Caco-2 (cell line): ENCODE results near the gene PCDHGB3. TPM values are rescaled to one million over a fixed set of nuclear protein-coding genes. Genes with fewer than 3 reads are reported as not detected.
"Not testable (repeated sequence)": the region's sequence is repeated elsewhere in the genome, so short reads cannot be mapped to it uniquely, and the experiment has no call there.

Experiments
- BruUV-seq: library from RNA; stranded (reverse); fragments of 400-500 nt; replicated peaks from 2 replicates; lab custom pipeline; 2021; lab: Mats Ljungman, UMichigan
- CTCF ChIA-PET: fragments of 300-600 bp; sonication (Branson Sonifier 250); formaldehyde crosslinking; loops from one replicate; lab custom pipeline; 2022; ENCODE audit warnings: antibody characterized with exemption; lab: Charles Lee
- POLR2A ChIA-PET: fragments of 300-600 bp; sonication (Branson Sonifier 250); formaldehyde crosslinking; loops from one replicate; lab custom pipeline; 2022; ENCODE audit warnings: antibody characterized with exemption; lab: Charles Lee
- DNase-seq, 2 experiments: peaks; one replicate each; pipeline versions ENCODE4 v3.0.0 to v3.0.0-alpha.2; 2020 to 2022
- H3K27me3 ChIP-seq: replicated peaks from 2 replicates; pipeline ENCODE4 v1.6.0; 2011; ENCODE audit warnings: low read length; ENCODE audit not compliant: control insufficient read depth, insufficient read depth
- H3K36me3 ChIP-seq: 2 replicates; pipeline ENCODE4 v1.5.1; 2011; ENCODE audit warnings: low read length; ENCODE audit not compliant: control insufficient read depth, insufficient read depth
- H3K4me1 ChIP-seq: fragments of 250-450 bp; sonication (Bioruptor Pico); 2 replicates; pipeline ENCODE4 v1.5.1; 2020; ENCODE audit warnings: mild to moderate bottlenecking
- H3K4me3 ChIP-seq: 2 replicates; pipeline ENCODE4 v1.5.1; 2011; ENCODE audit warnings: low read depth, mild to moderate bottlenecking, control low read depth, low read length
- H3K9me3 ChIP-seq: fragments of 250-450 bp; sonication (Bioruptor Pico); 2 replicates; pipeline ENCODE4 v1.5.1; 2020; ENCODE audit warnings: mild to moderate bottlenecking, moderate library complexity
- H3K27ac Mint-ChIP-seq: one replicate; pipeline ENCODE4 v1.8.0; 2022; ENCODE audit warnings: mixed read lengths; ENCODE audit not compliant: unreplicated experiment
- H3K27me3 Mint-ChIP-seq: one replicate; pipeline ENCODE4 v1.8.0; 2022; ENCODE audit warnings: mixed read lengths; ENCODE audit not compliant: insufficient read depth, unreplicated experiment
- H3K36me3 Mint-ChIP-seq: one replicate; pipeline ENCODE4 v1.8.0; 2022; ENCODE audit warnings: mild to moderate bottlenecking, mixed read lengths; ENCODE audit not compliant: insufficient read depth, unreplicated experiment
- H3K4me1 Mint-ChIP-seq: one replicate; pipeline ENCODE4 v1.8.0; 2022; ENCODE audit warnings: low read depth, mixed read lengths; ENCODE audit not compliant: unreplicated experiment
- H3K4me3 Mint-ChIP-seq: one replicate; pipeline ENCODE4 v1.8.0; 2022; ENCODE audit warnings: mild to moderate bottlenecking, moderate library complexity, mixed read lengths; ENCODE audit not compliant: unreplicated experiment
- H3K9me3 Mint-ChIP-seq: one replicate; pipeline ENCODE4 v1.8.0; 2022; ENCODE audit warnings: mixed read lengths; ENCODE audit not compliant: unreplicated experiment
- CTCF ChIP-seq, 2 experiments: fragments of 200-600 bp in 1 of 2; IDR thresholded peaks; 1 replicate in 1 of 2; 2 replicates in 1 of 2; pipeline versions ENCODE4 v1.5.1 to v1.8.0; 2011 to 2022; ENCODE audit warnings: antibody characterized with exemption in 1 of 2, control low read depth in 1 of 2, inconsistent platforms in 1 of 2, low read depth in 1 of 2, low read length in 1 of 2, mild to moderate bottlenecking in 1 of 2, moderate library complexity in 1 of 2; ENCODE audit not compliant: insufficient read depth in 1 of 2, severe bottlenecking in 1 of 2, unreplicated experiment in 1 of 2
- intact Hi-C: fragments of 100-400 bp; cut with micrococcal nuclease; formaldehyde crosslinking; loops from one replicate; pipeline ENCODE4 v1.10.0; 2022; ENCODE audit not compliant: unreplicated experiment
- total RNA-seq: library from RNA; stranded (reverse); gene quantifications from 2 replicates; pipeline ENCODE4 v1.2.3, GENCODE V29; 2022

PCDHGB3 gene
- total RNA-seq, 1 experiment from 2014 or later = 0.54 TPM

DNA sequence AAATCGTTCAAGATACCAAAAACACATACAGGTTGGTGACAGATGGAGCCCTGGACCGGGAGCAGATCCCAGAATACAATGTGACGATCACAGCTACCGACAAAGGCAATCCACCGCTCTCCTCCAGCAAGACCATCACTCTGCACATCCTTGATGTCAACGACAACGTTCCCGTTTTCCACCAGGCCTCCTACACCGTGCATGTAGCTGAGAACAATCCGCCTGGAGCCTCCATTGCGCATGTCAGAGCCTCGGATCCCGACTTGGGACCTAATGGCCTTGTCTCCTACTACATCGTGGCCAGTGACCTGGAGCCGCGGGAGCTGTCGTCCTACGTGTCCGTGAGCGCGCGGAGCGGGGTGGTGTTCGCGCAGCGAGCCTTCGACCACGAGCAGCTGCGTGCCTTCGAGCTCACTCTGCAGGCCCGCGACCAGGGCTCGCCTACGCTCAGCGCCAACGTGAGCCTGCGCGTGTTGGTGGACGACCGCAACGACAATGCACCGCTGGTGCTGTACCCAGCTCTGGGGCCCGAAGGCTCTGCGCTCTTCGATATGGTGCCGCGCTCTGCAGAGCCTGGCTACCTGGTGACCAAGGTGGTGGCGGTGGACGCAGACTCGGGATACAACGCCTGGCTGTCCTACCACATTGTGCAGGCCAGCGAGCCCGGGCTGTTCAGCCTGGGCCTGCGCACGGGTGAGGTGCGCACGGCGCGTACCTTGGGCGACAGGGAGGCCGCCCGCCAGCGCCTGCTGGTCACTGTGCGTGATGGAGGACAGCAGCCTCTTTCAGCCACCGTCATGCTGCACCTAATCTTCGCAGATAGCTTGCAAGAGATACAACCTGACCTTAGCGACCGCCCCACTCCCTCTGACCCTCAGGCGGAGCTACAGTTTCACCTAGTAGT, 1.8 kb downstream of the PCDHGB3 start:
- H3K27me3 Mint-ChIP-seq = no peaks in the 10 kb centered on the region
- Histone ChIP-seq H3K27me3 (no peaks in the 10 kb centered on the region), H3K36me3 (no peaks in the 10 kb centered on the region), H3K4me1 (no peaks in the 10 kb centered on the region), H3K4me3 (no peak overlapping the region), H3K9me3 (no peaks in the 10 kb centered on the region; the same call in 1 of the 2 replicates)
- no peak overlapping the region for H3K27ac Mint-ChIP-seq
- ChIA-PET POLR2A (no interaction called here), CTCF (interaction anchor here (0.8 kb wide), 1 partner anchor 192 kb away, joined by 3 read pairs; no protein-coding TSS in a partner anchor)
- no peak overlapping the region for H3K4me3 Mint-ChIP-seq
- no peak for TF ChIP-seq CTCF (IDR thresholded peaks at IDR 0.05; ENCODE audit: insufficient read depth in 1 of 2, low read depth in 1 of 2, low read length in 1 of 2, severe bottlenecking in 1 of 2, unreplicated experiment in 1 of 2)
- no peaks in the 10 kb centered on the region for H3K9me3 Mint-ChIP-seq
- intact Hi-C loops = no loop called here
- no peak for DNase-seq
- no TSS peak for BruUV-seq
- H3K4me1 Mint-ChIP-seq = no peaks in the 10 kb centered on the region
- H3K36me3 Mint-ChIP-seq = no peaks in the 10 kb centered on the region

GRCh38 chr5:141373673-141374317, 3.8 kb downstream of the PCDHGB3 start, which contains the start of gene PCDHGA6:
Gene PCDHGA6, plus strand, starts transcription at chr5:141373891. Its CDS starts 193 bp downstream, at chr5:141374084.
- no peaks in the 10 kb centered on the region for H3K36me3 ChIP-seq
- Mint-ChIP-seq H3K4me3 (no peak within 1 kb of the TSS), H3K9me3 (no peaks in the 10 kb centered on the region), H3K4me1 (no peaks in the 10 kb centered on the region), H3K27me3 (no peaks in the 10 kb centered on the region), H3K36me3 (no peaks in the 10 kb centered on the region), H3K27ac (no peak within 1 kb of the TSS)
- peak; percentile 29 for TF ChIP-seq CTCF (IDR thresholded peaks at IDR 0.05; ENCODE audit: insufficient read depth in 1 of 2, low read depth in 1 of 2, low read length in 1 of 2, severe bottlenecking in 1 of 2, unreplicated experiment in 1 of 2)
- no peak within 1 kb of the TSS for H3K4me3 ChIP-seq
- intact Hi-C loops = no loop called here
- no peaks in the 10 kb centered on the region; the same call in 1 of the 2 replicates for H3K9me3 ChIP-seq
- CTCF ChIA-PET = interaction anchor here (0.7 kb wide), 1 partner anchor 190 kb away, joined by 3 read pairs; no protein-coding TSS in a partner anchor
- POLR2A ChIA-PET = no interaction called here
- peak in 1 of 2 experiments; percentile 18 for DNase-seq
- BruUV-seq = no TSS peak
- no peaks in the 10 kb centered on the region for H3K4me1 ChIP-seq
- no peaks in the 10 kb centered on the region for H3K27me3 ChIP-seq

- no TSS peak for BruUV-seq
- H3K4me3 Mint-ChIP-seq = no peak overlapping the region
- CTCF ChIA-PET = no interaction called here
- H3K4me3 ChIP-seq = no peak overlapping the region
- H3K36me3 Mint-ChIP-seq = no peaks in the 10 kb centered on the region
- no peaks in the 10 kb centered on the region for H3K4me1 Mint-ChIP-seq
- TF ChIP-seq CTCF (IDR thresholded peaks at IDR 0.05; ENCODE audit: insufficient read depth in 1 of 2, low read depth in 1 of 2, low read length in 1 of 2, severe bottlenecking in 1 of 2, unreplicated experiment in 1 of 2) = no peak
- no peaks in the 10 kb centered on the region; the same call in 1 of the 2 replicates for H3K9me3 ChIP-seq
- no peak for DNase-seq
- no peaks in the 10 kb centered on the region for H3K4me1 ChIP-seq
- H3K27ac Mint-ChIP-seq = no peak overlapping the region
- intact Hi-C loops = no loop called here
- POLR2A ChIA-PET = no interaction called here
- H3K27me3 Mint-ChIP-seq = no peaks in the 10 kb centered on the region
- H3K9me3 Mint-ChIP-seq = no peaks in the 10 kb centered on the region
- no peaks in the 10 kb centered on the region for H3K27me3 ChIP-seq
- H3K36me3 ChIP-seq = no peaks in the 10 kb centered on the region
Observed at GRCh38 chr5:141374627-141375026, 4.6 kb downstream of the PCDHGB3 start.

GRCh38 chr5:141375444-141376155, 5.6 kb downstream of the PCDHGB3 start:
- H3K36me3 Mint-ChIP-seq, H3K27ac Mint-ChIP-seq, H3K4me3 ChIP-seq, H3K27me3 ChIP-seq, H3K27me3 Mint-ChIP-seq, POLR2A ChIA-PET, CTCF ChIA-PET, H3K36me3 ChIP-seq, H3K4me1 ChIP-seq, H3K4me1 Mint-ChIP-seq, H3K4me3 Mint-ChIP-seq, BruUV-seq, DNase-seq, intact Hi-C loops, H3K9me3 Mint-ChIP-seq, H3K9me3 ChIP-seq: not testable (repeated sequence)
